Parathyroid adenoma (tissue), 2 donors: ENCODE data around the gene ZFP36L1.
A peak's percentile ranks its signal among the peaks of the same experiment; 100 is the strongest.

Experiments used
- H2AFZ ChIP-seq: fragments of 300-600 bp; sonication (generic); one replicate; pipeline ENCODE4 v1.7.0; 2017; ENCODE audit warnings: antibody characterized with exemption, mild to moderate bottlenecking
- H3K27ac ChIP-seq: fragments of 300-600 bp; sonication (generic); one replicate; pipeline ENCODE4 v1.7.0; 2017
- H3K27me3 ChIP-seq: fragments of 300-600 bp; sonication (generic); one replicate; pipeline ENCODE4 v1.7.0; 2017; ENCODE audit warnings: low read length; ENCODE audit not compliant: control insufficient read depth, insufficient read depth
- H3K36me3 ChIP-seq: fragments of 300-600 bp; sonication (generic); one replicate; pipeline ENCODE4 v1.7.0; 2017; ENCODE audit warnings: low read length; ENCODE audit not compliant: control insufficient read depth, insufficient read depth
- H3K4me1 ChIP-seq: fragments of 300-600 bp; sonication (generic); one replicate; pipeline ENCODE4 v1.7.0; 2017; ENCODE audit warnings: control low read depth
- H3K4me2 ChIP-seq: fragments of 300-600 bp; sonication (generic); one replicate; pipeline ENCODE4 v1.7.0; 2017; ENCODE audit warnings: low read length
- H3K4me3 ChIP-seq: fragments of 300-600 bp; sonication (generic); one replicate; pipeline ENCODE4 v1.7.0; 2017; ENCODE audit warnings: low read depth, low read length
- H3K79me2 ChIP-seq: fragments of 300-600 bp; sonication (generic); one replicate; pipeline ENCODE4 v1.7.0; 2017; ENCODE audit warnings: control low read depth
- H3K9ac ChIP-seq: fragments of 300-600 bp; sonication (generic); one replicate; pipeline ENCODE4 v1.7.0; 2017; ENCODE audit warnings: mild to moderate bottlenecking
- H3K9me3 ChIP-seq: fragments of 300-600 bp; sonication (generic); one replicate; pipeline ENCODE4 v1.7.0; 2017; ENCODE audit warnings: low read length; ENCODE audit not compliant: control insufficient read depth
- TF ChIP-seq, protein P1 (sequence below): fragments of 300-600 bp; sonication (generic); IDR thresholded peaks from one replicate; pipeline ENCODE4 v1.7.0; 2017; ENCODE audit warnings: antibody characterized with exemption, mild to moderate bottlenecking
- donor health status: primary hyperparathyroidism.

Gene ZFP36L1

GRCh38 chr14:68824207-68824516 lies 31.3 kb upstream of the ZFP36L1 start:
- no peaks in the 10 kb centered on the region for H3K36me3 ChIP-seq
- H3K79me2 ChIP-seq = no peaks in the 10 kb centered on the region
- no peaks in the 10 kb centered on the region for H3K9me3 ChIP-seq
- H3K27ac ChIP-seq = no peak overlapping the region
- H3K4me2 ChIP-seq = no peak overlapping the region
- no peak overlapping the region for H3K9ac ChIP-seq
- H3K27me3 ChIP-seq = no peaks in the 10 kb centered on the region
- peak overlapping the region; percentile 88 for H2AFZ ChIP-seq
- TF ChIP-seq, protein P1, sequence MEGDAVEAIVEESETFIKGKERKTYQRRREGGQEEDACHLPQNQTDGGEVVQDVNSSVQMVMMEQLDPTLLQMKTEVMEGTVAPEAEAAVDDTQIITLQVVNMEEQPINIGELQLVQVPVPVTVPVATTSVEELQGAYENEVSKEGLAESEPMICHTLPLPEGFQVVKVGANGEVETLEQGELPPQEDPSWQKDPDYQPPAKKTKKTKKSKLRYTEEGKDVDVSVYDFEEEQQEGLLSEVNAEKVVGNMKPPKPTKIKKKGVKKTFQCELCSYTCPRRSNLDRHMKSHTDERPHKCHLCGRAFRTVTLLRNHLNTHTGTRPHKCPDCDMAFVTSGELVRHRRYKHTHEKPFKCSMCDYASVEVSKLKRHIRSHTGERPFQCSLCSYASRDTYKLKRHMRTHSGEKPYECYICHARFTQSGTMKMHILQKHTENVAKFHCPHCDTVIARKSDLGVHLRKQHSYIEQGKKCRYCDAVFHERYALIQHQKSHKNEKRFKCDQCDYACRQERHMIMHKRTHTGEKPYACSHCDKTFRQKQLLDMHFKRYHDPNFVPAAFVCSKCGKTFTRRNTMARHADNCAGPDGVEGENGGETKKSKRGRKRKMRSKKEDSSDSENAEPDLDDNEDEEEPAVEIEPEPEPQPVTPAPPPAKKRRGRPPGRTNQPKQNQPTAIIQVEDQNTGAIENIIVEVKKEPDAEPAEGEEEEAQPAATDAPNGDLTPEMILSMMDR = no peak
- H3K4me1 ChIP-seq = no peaks in the 10 kb centered on the region
- no peak overlapping the region for H3K4me3 ChIP-seq

DNA sequence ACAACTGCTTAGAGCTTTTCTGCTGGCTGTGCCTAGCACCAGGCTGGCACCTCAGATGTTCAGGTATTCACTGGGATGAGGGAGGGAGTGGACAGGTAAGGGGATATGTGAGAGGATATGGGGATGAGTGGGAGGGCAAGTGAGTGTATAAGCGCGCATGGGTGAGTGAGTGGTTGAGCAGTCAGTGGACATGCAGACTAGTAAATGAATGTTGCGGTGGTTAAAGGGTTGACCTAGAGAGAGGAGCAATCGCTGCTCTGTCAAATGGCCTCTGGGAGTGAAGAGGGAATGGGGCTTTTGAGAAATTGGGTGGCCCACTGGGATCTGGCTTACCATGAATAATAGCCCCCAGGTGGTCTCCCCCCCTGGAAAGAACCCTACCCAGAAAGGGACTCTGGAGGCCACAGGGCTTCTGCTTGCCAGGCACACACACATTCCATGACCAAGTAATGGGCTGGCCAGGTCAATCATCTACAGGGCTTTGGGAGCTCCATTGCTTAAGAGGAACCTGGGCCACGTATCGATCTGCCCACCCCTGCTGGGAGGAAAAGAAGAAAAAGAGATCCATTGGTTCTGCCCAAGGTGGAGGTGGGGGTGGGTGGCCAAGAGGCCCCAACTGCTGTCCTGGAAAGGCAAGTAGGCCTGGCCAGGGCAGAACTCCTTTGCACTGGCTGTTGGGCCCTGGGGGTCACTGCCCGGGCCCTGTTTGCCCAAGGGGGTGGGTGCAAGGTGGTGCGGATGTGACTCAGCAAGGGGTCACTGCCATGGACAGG lies 30.8 kb upstream of the ZFP36L1 start:
- Histone ChIP-seq H3K27me3 (no peaks in the 10 kb centered on the region), H2AFZ (no peak overlapping the region), H3K36me3 (no peaks in the 10 kb centered on the region), H3K27ac (no peak overlapping the region), H3K4me1 (no peaks in the 10 kb centered on the region), H3K4me2 (no peak overlapping the region), H3K9me3 (no peaks in the 10 kb centered on the region), H3K79me2 (no peaks in the 10 kb centered on the region), H3K9ac (no peak overlapping the region), H3K4me3 (no peak overlapping the region)
- TF ChIP-seq, protein P1 = no peak

DNA sequence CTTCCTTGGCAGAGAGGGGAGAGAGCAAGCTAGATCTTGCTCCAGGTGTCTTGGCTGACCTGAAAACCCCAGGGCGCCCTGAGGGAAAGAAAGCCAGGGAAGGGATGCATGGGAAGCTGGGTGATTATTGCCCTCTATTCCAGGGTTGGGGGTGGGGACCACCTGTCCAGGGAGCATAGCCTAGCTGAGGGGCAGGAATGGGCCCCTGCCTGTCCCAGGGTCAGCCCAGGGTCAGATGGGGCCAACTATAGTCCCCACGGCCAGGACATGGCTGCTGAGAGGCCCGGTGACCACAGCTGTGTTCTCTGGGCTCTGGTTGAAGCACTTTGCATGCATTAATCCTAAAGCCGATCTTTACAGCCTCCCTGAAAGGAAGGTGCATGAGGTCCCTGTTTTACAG lies 30.1 kb upstream of the ZFP36L1 start:
- H3K4me1 ChIP-seq = no peaks in the 10 kb centered on the region
- no peak overlapping the region for H3K4me2 ChIP-seq
- H3K9me3 ChIP-seq = no peaks in the 10 kb centered on the region
- no peak overlapping the region for H2AFZ ChIP-seq
- no peaks in the 10 kb centered on the region for H3K79me2 ChIP-seq
- H3K9ac ChIP-seq = no peak overlapping the region
- H3K27me3 ChIP-seq = no peaks in the 10 kb centered on the region
- no peak overlapping the region for H3K27ac ChIP-seq
- H3K4me3 ChIP-seq = no peak overlapping the region
- no peaks in the 10 kb centered on the region for H3K36me3 ChIP-seq
- TF ChIP-seq, protein P1 = no peak

GRCh38 chr14:68822132-68822651 lies 29.3 kb upstream of the ZFP36L1 start:
- Histone ChIP-seq H3K9ac (no peak overlapping the region), H2AFZ (no peak overlapping the region), H3K79me2 (no peaks in the 10 kb centered on the region), H3K27me3 (no peaks in the 10 kb centered on the region), H3K9me3 (no peaks in the 10 kb centered on the region), H3K4me3 (no peak overlapping the region), H3K27ac (no peak overlapping the region), H3K36me3 (no peaks in the 10 kb centered on the region), H3K4me2 (no peak overlapping the region), H3K4me1 (no peaks in the 10 kb centered on the region)
- TF ChIP-seq, protein P1 = no peak
